Mammary epithelial cell (primary cell): Measurements from ENCODE around the gene SBK1.
"Not testable (repeated sequence)": the region's sequence is repeated elsewhere in the genome, so short reads cannot be mapped to it uniquely, and the experiment has no call there.

Source experiments
- CTCF ChIP-seq, 2 donors: IDR thresholded peaks in 1 of 2; conservative IDR thresholded peaks in 1 of 2; 2 replicates each; pipeline ENCODE4 v1.5.1; 2011 to 2012; ENCODE audit warnings: inconsistent platforms in 2 of 2, low read length in 2 of 2, mild to moderate bottlenecking in 2 of 2, control low read depth in 1 of 2, low read depth in 1 of 2; ENCODE audit not compliant: insufficient read depth in 1 of 2; ENCODE audit errors: extremely low read depth in 1 of 2
- EZH2 ChIP-seq: IDR thresholded peaks from 2 replicates; pipeline ENCODE4 v1.6.1; 2012; ENCODE audit warnings: low read length, inconsistent platforms, borderline replicate concordance

- TF ChIP-seq EZH2; CTCF (conservative IDR thresholded peaks at IDR 0.05 in 1 of 2, IDR thresholded peaks at IDR 0.05 in 1 of 2; ENCODE audit: extremely low read depth in 1 of 2, insufficient read depth in 1 of 2, low read depth in 1 of 2, low read length in 2 of 2): not testable (repeated sequence)
Measured at GRCh38 chr16:28364268-28365173, 72.2 kb downstream of the SBK1 start.
